SK-MEL-5 (cell line): ENCODE data around the gene GREM1. TPM values are rescaled to one million over a fixed set of nuclear protein-coding genes. Genes with fewer than 3 reads are reported as not detected.

Experiments used
- DNase-seq: peaks from one replicate; pipeline ENCODE4 v3.0.0-alpha.2; 2016; ENCODE audit warnings: low read depth, low spot score
- in situ Hi-C: cut with HindIII; loops from 2 replicates; pipeline ENCODE4 v1.10.0; 2016; ENCODE audit warnings: low sequenced_read_pairs, high pct_unique_total_duplicates, low pct_unique_long_range_greater_than_20kb
- total RNA-seq: library from RNA; depleted of rRNA; stranded (reverse); fragments of >200 nt; shearing (Covaris generic); gene quantifications from 2 replicates; pipeline ENCODE4 v1.2.3, GENCODE V29; 2014

Gene GREM1
- total RNA-seq, 1 experiment from 2014 or later = under 0.01 TPM

GRCh38 chr15:32746116-32746857 is 28.5 kb downstream of the GREM1 start:
- no peak for DNase-seq
- in situ Hi-C loops = no loop called here

DNA sequence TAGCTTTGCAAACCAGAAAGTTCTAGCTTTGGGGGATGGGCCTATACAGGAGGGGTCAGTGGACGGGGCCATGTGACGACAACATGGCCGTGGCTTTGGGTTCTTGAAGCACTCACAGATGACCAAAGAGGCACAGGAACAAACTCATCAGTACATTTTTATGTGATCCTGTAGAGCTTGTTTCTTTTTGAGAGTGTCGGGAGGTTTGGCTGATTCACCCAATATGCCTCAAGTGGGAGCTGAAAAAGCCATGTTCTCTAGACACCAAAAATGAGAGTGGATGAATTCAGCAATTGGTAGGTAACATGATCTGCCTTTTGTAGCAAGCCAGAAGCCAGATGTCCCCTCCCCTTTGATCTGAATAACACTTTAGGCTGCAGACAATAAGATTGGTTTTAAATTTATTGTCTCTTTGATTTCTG is 30.1 kb downstream of the GREM1 start:
- DNase-seq = no peak
- in situ Hi-C loops = no loop called here

DNA sequence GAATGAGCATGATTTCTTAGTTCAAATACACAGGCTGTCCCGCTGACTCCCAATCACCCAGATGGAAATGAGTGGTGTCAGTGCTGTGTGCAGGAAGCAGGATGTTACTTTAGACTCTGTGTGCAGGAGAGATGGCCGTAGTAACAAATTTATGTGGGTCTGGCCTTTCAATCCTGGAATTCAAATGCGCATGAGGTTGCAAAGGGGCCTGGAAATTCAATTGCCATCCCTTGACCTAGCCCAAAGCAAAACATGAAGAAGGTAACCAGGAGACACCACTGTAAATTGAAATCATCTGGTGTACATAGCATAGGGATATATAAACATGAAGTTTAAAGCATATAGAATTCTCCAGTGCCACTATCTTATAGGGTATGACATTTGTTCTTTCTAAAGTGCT is 33.2 kb downstream of the GREM1 start:
- in situ Hi-C loops = no loop called here
- no peak for DNase-seq

DNA sequence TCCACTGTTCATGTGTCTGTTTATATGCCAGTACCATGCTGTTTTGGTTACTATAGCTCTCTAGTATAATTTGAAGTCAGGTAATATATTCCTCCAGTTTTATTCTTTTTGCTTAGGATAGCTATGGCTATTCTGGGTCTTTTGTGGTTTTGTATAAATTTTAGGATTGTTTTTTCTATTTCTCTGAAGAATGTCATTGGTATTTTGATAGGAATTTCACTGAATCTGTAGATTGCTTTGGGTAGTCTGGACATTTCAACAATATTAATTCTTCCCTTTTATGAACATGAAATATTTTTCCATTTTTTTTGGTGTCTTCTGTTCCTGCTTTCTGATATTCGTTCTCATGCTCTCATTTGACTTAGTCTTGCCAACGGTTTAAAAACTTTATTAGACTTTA is 39.6 kb downstream of the GREM1 start:
- in situ Hi-C loops = no loop called here
- no peak for DNase-seq

- in situ Hi-C loops = no loop called here
Observed at GRCh38 chr15:32763295-32763694, 45.5 kb downstream of the GREM1 start.

DNA sequence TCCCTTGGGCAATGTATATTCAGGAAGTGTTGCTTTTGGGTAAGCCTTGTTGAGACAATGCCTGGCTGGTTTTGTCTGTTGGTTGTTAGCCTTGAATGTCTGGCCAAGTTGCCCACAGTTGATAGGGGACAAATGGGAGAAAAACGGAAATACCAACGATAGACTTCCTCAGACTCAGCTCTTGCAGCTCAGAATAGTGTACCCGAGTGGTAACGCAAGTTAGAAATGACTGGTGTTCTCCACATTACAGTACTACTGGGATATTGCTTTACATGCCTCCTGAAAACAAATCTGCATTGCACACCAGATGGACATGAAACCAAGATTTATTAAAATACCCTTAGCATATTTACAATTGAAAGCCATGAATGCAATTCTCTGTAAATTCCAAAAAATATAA is 47.4 kb downstream of the GREM1 start:
- in situ Hi-C loops = no loop called here
- DNase-seq = no peak

More at GRCh38 chr15:32763295-32763694, 45.5 kb downstream of the GREM1 start:
- DNase-seq = no peak

- in situ Hi-C loops = no loop called here
- DNase-seq = no peak
Observed at GRCh38 chr15:32766101-32766500, 48.3 kb downstream of the GREM1 start.

GRCh38 chr15:32767236-32767635 is 49.4 kb downstream of the GREM1 start:
- no peak for DNase-seq
- in situ Hi-C loops = no loop called here

DNA sequence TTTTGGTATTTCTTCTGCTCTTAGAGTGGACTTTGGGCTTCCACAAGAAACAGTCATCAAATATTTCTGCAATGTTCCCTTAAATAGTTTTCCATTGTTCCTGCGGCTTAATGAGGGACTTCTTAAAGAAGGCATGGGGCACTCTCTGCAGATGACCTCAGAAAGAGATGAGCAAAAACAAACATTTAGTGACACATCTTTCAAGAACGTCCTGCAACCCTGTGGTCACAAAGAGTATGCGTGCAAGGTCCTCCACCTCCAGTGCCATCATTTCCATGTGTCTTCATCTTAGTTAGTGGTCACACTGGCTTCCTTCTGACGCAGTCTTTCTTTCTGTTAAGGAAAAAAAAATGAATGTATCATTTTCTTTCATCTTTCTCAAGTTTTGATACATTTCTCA is 56.2 kb downstream of the GREM1 start:
- in situ Hi-C loops = no loop called here

GRCh38 chr15:32775103-32775502 is 57.3 kb downstream of the GREM1 start:
- no peak for DNase-seq
- in situ Hi-C loops = no loop called here

More for the DNA sequence above, 56.2 kb downstream of the GREM1 start:
- no peak for DNase-seq

- no peak for DNase-seq
- in situ Hi-C loops = no loop called here
Observed at GRCh38 chr15:32778391-32779176, 60.8 kb downstream of the GREM1 start.

DNA sequence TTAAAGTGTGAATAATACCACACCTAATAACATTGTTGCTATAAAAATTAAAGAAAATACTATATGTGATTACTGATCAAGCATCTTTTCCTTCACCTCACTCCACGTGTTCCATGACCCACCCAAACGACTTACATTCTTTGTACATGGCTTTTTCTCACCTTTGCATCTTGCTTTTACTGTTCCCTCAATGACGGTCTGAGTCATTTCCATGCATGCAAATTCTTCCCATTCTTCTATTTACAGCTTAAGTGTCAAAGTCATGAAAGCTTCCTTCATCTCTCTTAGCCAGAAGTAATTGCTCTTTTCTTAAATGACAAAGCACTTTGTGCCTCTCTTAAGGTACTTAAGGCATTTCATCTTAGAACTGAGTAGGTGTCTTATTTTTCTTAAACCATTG is 64.0 kb downstream of the GREM1 start:
- no peak for DNase-seq
- in situ Hi-C loops = no loop called here

- in situ Hi-C loops = no loop called here
Observed at GRCh38 chr15:32784581-32784980, 66.8 kb downstream of the GREM1 start.

DNA sequence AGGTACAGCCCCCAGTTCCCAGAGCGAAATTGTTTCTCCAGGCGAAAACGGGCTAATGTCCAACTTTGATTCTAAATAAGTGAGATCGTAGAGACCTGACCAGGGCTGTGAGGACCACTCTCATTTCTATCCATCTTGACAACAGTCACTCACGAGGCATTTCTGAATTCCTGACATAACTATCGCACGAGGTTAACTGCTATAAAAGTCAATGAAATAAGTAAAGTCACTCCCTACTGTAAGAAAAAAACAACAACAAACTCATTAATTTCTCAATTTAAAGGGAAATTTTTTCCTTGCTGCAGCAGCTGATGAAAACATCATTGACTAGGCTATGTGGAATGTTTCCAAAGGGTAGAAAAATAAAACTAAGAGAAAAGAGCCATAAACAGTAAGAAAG is 69.1 kb downstream of the GREM1 start:
- no peak for DNase-seq
- in situ Hi-C loops = no loop called here

More at GRCh38 chr15:32784581-32784980, 66.8 kb downstream of the GREM1 start:
- DNase-seq = no peak

GRCh38 chr15:32787949-32788348 is 70.1 kb downstream of the GREM1 start:
- in situ Hi-C loops = no loop called here

GRCh38 chr15:32790352-32790999 is 72.7 kb downstream of the GREM1 start:
- no peak for DNase-seq
- in situ Hi-C loops = no loop called here

More at GRCh38 chr15:32787949-32788348, 70.1 kb downstream of the GREM1 start:
- no peak for DNase-seq

- in situ Hi-C loops = no loop called here
- no peak for DNase-seq
Observed at GRCh38 chr15:32792436-32792835, 74.6 kb downstream of the GREM1 start.
